Endothelial cell of umbilical vein (primary cell): Measurements from ENCODE around the gene PLEKHA7. TPM values are rescaled to one million over a fixed set of nuclear protein-coding genes. Genes with fewer than 3 reads are reported as not detected.

Experiments
- BruUV-seq: library from RNA; stranded (reverse); fragments of 400-500 nt; replicated peaks from 2 replicates; lab custom pipeline; 2021; lab: Mats Ljungman, UMichigan
- CTCF ChIA-PET: fragments of 300-600, 350-600 bp; sonication (Branson Sonifier 250); formaldehyde crosslinking; loops from one replicate; lab custom pipeline; 2021; ENCODE audit warnings: antibody characterized with exemption, inconsistent platforms; lab: Charles Lee
- POLR2A ChIA-PET: fragments of 300-600, 350-600 bp; sonication (Branson Sonifier 250); formaldehyde crosslinking; loops from one replicate; lab custom pipeline; 2021; ENCODE audit warnings: antibody characterized with exemption, inconsistent platforms; lab: Charles Lee
- DNase-seq: peaks from one replicate; pipeline ENCODE4 v3.0.0-alpha.2; 2011; ENCODE audit warnings: low read depth, low spot score
- FAIRE-seq: peaks from 2 replicates; lab custom pipeline; 2011; peaks lifted over from hg19 to GRCh38; lab: Jason Lieb, UNC
- H2AFZ ChIP-seq: 2 replicates; pipeline ENCODE4 v1.6.0; 2012; ENCODE audit warnings: low read depth, low read length, control low read depth, inconsistent platforms
- H3K27ac ChIP-seq: 2 replicates; pipeline ENCODE4 v1.5.1; 2011; ENCODE audit warnings: low read depth, mild to moderate bottlenecking, control low read depth, low read length, moderate library complexity; ENCODE audit not compliant: insufficient read depth
- H3K27me3 ChIP-seq, 2 experiments: 2 replicates each; pipeline versions ENCODE4 v1.6.0 to v1.6.1; 2011; ENCODE audit warnings: low read length in 2 of 2, mixed read lengths in 1 of 2; ENCODE audit not compliant: control insufficient read depth in 2 of 2, insufficient read depth in 2 of 2
- H3K36me3 ChIP-seq, 2 experiments: 2 replicates in 1 of 2; 3 replicates in 1 of 2; pipeline ENCODE4 v1.5.1; 2011; ENCODE audit warnings: low read length in 2 of 2, mild to moderate bottlenecking in 1 of 2, moderate library complexity in 1 of 2; ENCODE audit not compliant: control insufficient read depth in 2 of 2, insufficient read depth in 2 of 2; ENCODE audit errors: extremely low read depth in 1 of 2
- H3K4me1 ChIP-seq: 3 replicates; pipeline ENCODE4 v1.5.1; 2011; ENCODE audit warnings: mild to moderate bottlenecking, low read length; ENCODE audit not compliant: control insufficient read depth, insufficient read depth; ENCODE audit errors: extremely low read depth
- H3K4me2 ChIP-seq: 2 replicates; pipeline ENCODE4 v1.6.1; 2011; ENCODE audit warnings: low read length, control low read depth, mixed read lengths; ENCODE audit not compliant: insufficient read depth
- H3K4me3 ChIP-seq, 3 experiments: fragments of 200-600 bp in 1 of 3; sonication (generic), shearing (Covaris generic) in 1 of 3; replicated peaks in 1 of 3; 2 replicates each; pipeline ENCODE4 v1.5.1; 2011 to 2016; ENCODE audit warnings: control low read depth in 3 of 3, low read length in 3 of 3, mild to moderate bottlenecking in 2 of 3, inconsistent platforms in 1 of 3, low read depth in 1 of 3, moderate library complexity in 1 of 3; ENCODE audit not compliant: insufficient read depth in 1 of 3
- H3K79me2 ChIP-seq: 2 replicates; pipeline ENCODE4 v1.6.0; 2012; ENCODE audit warnings: low read length, inconsistent platforms; ENCODE audit not compliant: control insufficient read depth, insufficient read depth
- H3K9ac ChIP-seq: replicated peaks from 2 replicates; pipeline ENCODE3; 2011; ENCODE audit warnings: low read length, control low read depth; ENCODE audit not compliant: insufficient read depth; ENCODE audit errors: extremely low read depth
- H3K9me1 ChIP-seq: replicated peaks from 3 replicates; pipeline ENCODE4 v1.6.0; 2011; ENCODE audit warnings: mild to moderate bottlenecking, low read length; ENCODE audit not compliant: control insufficient read depth, insufficient read depth; ENCODE audit errors: extremely low read depth
- H3K9me3 ChIP-seq: replicated peaks from 2 replicates; pipeline ENCODE4 v1.5.1; 2012; ENCODE audit warnings: low read length, inconsistent platforms; ENCODE audit not compliant: control insufficient read depth, insufficient read depth
- H4K20me1 ChIP-seq: replicated peaks from 2 replicates; pipeline ENCODE3; 2011; ENCODE audit warnings: mild to moderate bottlenecking, low read length; ENCODE audit not compliant: control insufficient read depth, insufficient read depth; ENCODE audit errors: extremely low read depth
- EZH2 ChIP-seq: IDR thresholded peaks from 2 replicates; pipeline ENCODE4 v1.6.1; 2012; ENCODE audit warnings: borderline replicate concordance, low read depth, mild to moderate bottlenecking, moderate library complexity, low read length, inconsistent platforms; ENCODE audit not compliant: severe bottlenecking
- FOS ChIP-seq: IDR thresholded peaks from 2 replicates; pipeline ENCODE4 v1.6.1; 2011; ENCODE audit warnings: mild to moderate bottlenecking, low read length, moderate library complexity, borderline replicate concordance; ENCODE audit not compliant: insufficient read depth
- GATA2 ChIP-seq: IDR thresholded peaks from 2 replicates; pipeline ENCODE4 v1.7.0; 2011; ENCODE audit warnings: low read depth, mild to moderate bottlenecking, moderate library complexity, mixed read lengths, low read length; ENCODE audit not compliant: insufficient read length, insufficient read depth
- JUN ChIP-seq: IDR thresholded peaks from 2 replicates; pipeline ENCODE4 v1.6.1; 2011; ENCODE audit warnings: borderline replicate concordance, low read depth; ENCODE audit not compliant: insufficient read length, insufficient read depth
- MYC ChIP-seq: IDR thresholded peaks from one replicate; pipeline ENCODE4 v1.6.1; 2011; ENCODE audit warnings: mild to moderate bottlenecking, low read depth, low read length
- POLR2A ChIP-seq: IDR thresholded peaks from 2 replicates; pipeline ENCODE4 v1.6.1; 2012; ENCODE audit warnings: low read depth, mild to moderate bottlenecking, control low read depth, low read length
- POLR2AphosphoS5 ChIP-seq: IDR thresholded peaks from 2 replicates; pipeline ENCODE4 v1.6.1; 2012; ENCODE audit warnings: low read depth, mild to moderate bottlenecking, control low read depth, low read length, moderate library complexity; ENCODE audit not compliant: insufficient read depth
- dilution Hi-C: fragments of 300-500 bp; cut with MboI; formaldehyde crosslinking; loops from one replicate; pipeline ENCODE4 v1.15.0; 2019; ENCODE audit warnings: low sequenced_read_pairs; ENCODE audit not compliant: extremely low pct_ligation_motif_present
- intact Hi-C: fragments of 100-400 bp; cut with micrococcal nuclease; formaldehyde crosslinking; loops from one replicate; pipeline ENCODE4 v1.10.0; 2022
- polyA plus RNA-seq, 4 experiments: library from polyadenylated mRNA; depleted of rRNA in 3 of 4; stranded (reverse) in 3 of 4; unstranded in 1 of 4; fragments of >200 nt; gene quantifications; 2 replicates each; pipeline versions ENCODE4 v1.2.1 to v1.2.3, GENCODE V29; 2011 to 2012; ENCODE audit warnings: missing spikeins in 1 of 4
- total RNA-seq: library from RNA; stranded (reverse); gene quantifications from 2 replicates; pipeline ENCODE4 v1.2.3, GENCODE V29; 2021
- TF ChIP-seq, protein P1 (sequence below), 2 donors: IDR thresholded peaks; 1 replicate in 1 of 2; 2 replicates in 1 of 2; pipeline ENCODE4 v1.5.1; 2011; ENCODE audit warnings: low read length in 2 of 2, mild to moderate bottlenecking in 2 of 2, moderate library complexity in 2 of 2, control low read depth in 1 of 2, inconsistent platforms in 1 of 2, low read depth in 1 of 2; ENCODE audit not compliant: insufficient read depth in 1 of 2; ENCODE audit errors: extremely low read depth in 1 of 2
- TF ChIP-seq, protein P2 (sequence below): IDR thresholded peaks from 2 replicates; pipeline ENCODE4 v1.6.1; 2011; ENCODE audit not compliant: insufficient read depth, insufficient read length

Gene PLEKHA7
- total and polyA plus RNA-seq, 2 donors (not counting 3 experiments of a cell fraction or from before 2014, with no cell fraction given) = 1.7 to 3.8 TPM

DNA sequence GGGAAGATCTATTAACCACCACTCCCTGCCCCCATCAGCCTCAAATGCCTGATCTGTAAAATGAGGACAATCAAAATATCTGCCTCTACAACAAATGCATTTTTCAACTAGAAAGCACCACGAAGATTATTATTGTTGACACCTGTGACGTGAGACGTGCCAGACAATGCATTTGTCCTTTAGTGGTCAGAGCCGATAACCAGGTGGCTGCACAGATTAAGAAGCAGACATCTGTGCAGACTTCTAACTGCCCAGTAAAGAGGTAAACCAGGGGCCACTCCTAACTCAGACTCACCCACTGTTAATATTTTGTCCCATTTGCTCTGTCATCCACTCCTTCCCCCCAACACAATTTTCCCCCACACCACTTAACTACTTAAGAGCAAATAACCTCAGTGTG, 11.7 kb downstream of the PLEKHA7 start:
- Histone ChIP-seq H3K9me3 (no peaks in the 10 kb centered on the region), H3K79me2 (no peaks in the 10 kb centered on the region), H3K4me1 (no peaks in the 10 kb centered on the region), H3K9ac (no peak overlapping the region), H3K4me2 (no peak overlapping the region), H4K20me1 (no peaks in the 10 kb centered on the region), H3K9me1 (no peaks in the 10 kb centered on the region), H3K27ac (no peak overlapping the region), H3K4me3 (no peak overlapping the region), H2AFZ (no peak overlapping the region), H3K36me3 (no peaks in the 10 kb centered on the region), H3K27me3 (no peaks in the 10 kb centered on the region)
- TF ChIP-seq POLR2AphosphoS5 (no peak), POLR2A (no peak), EZH2 (no peak), FOS (no peak), MYC (no peak), JUN (no peak), GATA2 (no peak)
- TF ChIP-seq, protein P1, sequence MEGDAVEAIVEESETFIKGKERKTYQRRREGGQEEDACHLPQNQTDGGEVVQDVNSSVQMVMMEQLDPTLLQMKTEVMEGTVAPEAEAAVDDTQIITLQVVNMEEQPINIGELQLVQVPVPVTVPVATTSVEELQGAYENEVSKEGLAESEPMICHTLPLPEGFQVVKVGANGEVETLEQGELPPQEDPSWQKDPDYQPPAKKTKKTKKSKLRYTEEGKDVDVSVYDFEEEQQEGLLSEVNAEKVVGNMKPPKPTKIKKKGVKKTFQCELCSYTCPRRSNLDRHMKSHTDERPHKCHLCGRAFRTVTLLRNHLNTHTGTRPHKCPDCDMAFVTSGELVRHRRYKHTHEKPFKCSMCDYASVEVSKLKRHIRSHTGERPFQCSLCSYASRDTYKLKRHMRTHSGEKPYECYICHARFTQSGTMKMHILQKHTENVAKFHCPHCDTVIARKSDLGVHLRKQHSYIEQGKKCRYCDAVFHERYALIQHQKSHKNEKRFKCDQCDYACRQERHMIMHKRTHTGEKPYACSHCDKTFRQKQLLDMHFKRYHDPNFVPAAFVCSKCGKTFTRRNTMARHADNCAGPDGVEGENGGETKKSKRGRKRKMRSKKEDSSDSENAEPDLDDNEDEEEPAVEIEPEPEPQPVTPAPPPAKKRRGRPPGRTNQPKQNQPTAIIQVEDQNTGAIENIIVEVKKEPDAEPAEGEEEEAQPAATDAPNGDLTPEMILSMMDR (IDR thresholded peaks at IDR 0.05; ENCODE audit: extremely low read depth in 1 of 2, insufficient read depth in 1 of 2, low read depth in 1 of 2, low read length in 2 of 2) = no peak
- TF ChIP-seq, protein P2, sequence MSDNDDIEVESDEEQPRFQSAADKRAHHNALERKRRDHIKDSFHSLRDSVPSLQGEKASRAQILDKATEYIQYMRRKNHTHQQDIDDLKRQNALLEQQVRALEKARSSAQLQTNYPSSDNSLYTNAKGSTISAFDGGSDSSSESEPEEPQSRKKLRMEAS = no peak
- ChIA-PET CTCF (no interaction called here), POLR2A (no interaction called here)
- no TSS peak for BruUV-seq
- FAIRE-seq (no peak), DNase-seq (no peak)
- dilution Hi-C loops = no loop called here
- intact Hi-C loops = no loop called here
